CD4-positive, alpha-beta T cell (primary cell): ENCODE measurements around the gene SEC24D. TPM values are rescaled to one million over a fixed set of nuclear protein-coding genes. Genes with fewer than 3 reads are reported as not detected.
"Not testable (repeated sequence)": the region's sequence is repeated elsewhere in the genome, so short reads cannot be mapped to it uniquely, and the experiment has no call there.

Experiments used
- ATAC-seq: fragments of 200-7000 bp; cut with Tn5 transposase; one replicate; pipeline ENCODE4 v1.10.0; 2022; ENCODE audit warnings: mild to moderate bottlenecking; ENCODE audit not compliant: poor library complexity
- CTCF ChIA-PET: fragments of 350-600 bp; sonication (Branson Sonifier 250); formaldehyde crosslinking; loops from one replicate; lab custom pipeline; 2021; ENCODE audit warnings: antibody characterized with exemption, inconsistent platforms; lab: Charles Lee
- POLR2A ChIA-PET: fragments of 350-600 bp; sonication (Branson Sonifier 250); formaldehyde crosslinking; loops from one replicate; lab custom pipeline; 2021; ENCODE audit warnings: antibody characterized with exemption, inconsistent platforms; lab: Charles Lee
- DNase-seq, 14 experiments: peaks; one replicate each; pipeline ENCODE4 v3.0.0-alpha.2; 2013 to 2020; ENCODE audit warnings: mixed read lengths in 2 of 14
- H3K27ac ChIP-seq, 2 donors: one replicate each; pipeline versions ENCODE4 v1.5.1 to v1.7.0; 2013; ENCODE audit warnings: low read length in 2 of 2, low read depth in 1 of 2, mild to moderate bottlenecking in 1 of 2
- H3K27me3 ChIP-seq, 2 experiments: 1 replicate in 1 of 2; 2 replicates in 1 of 2; pipeline versions ENCODE4 v1.6.1 to v1.7.0; 2013; ENCODE audit warnings: low read length in 2 of 2, control low read depth in 1 of 2, mild to moderate bottlenecking in 1 of 2, moderate library complexity in 1 of 2; ENCODE audit not compliant: insufficient read depth in 2 of 2, control insufficient read depth in 1 of 2
- H3K36me3 ChIP-seq: one replicate; pipeline ENCODE4 v1.6.1; 2013; ENCODE audit warnings: low read length, control low read depth; ENCODE audit not compliant: insufficient read depth
- H3K4me1 ChIP-seq: one replicate; pipeline ENCODE4 v1.6.1; 2013; ENCODE audit warnings: low read length, control low read depth; ENCODE audit not compliant: insufficient read depth
- H3K4me3 ChIP-seq: one replicate; pipeline ENCODE4 v1.5.1; 2013; ENCODE audit warnings: mild to moderate bottlenecking, low read length, moderate library complexity
- H3K9me3 ChIP-seq, 2 experiments: 1 replicate in 1 of 2; 2 replicates in 1 of 2; pipeline versions ENCODE4 v1.6.1 to v1.7.0; 2013; ENCODE audit warnings: low read length in 2 of 2, mild to moderate bottlenecking in 2 of 2, control low read depth in 1 of 2, moderate library complexity in 1 of 2; ENCODE audit not compliant: control insufficient read depth in 1 of 2, insufficient read depth in 1 of 2
- H3K27ac Mint-ChIP-seq: one replicate; pipeline ENCODE4 v1.8.0; 2020; ENCODE audit warnings: mixed read lengths
- H3K27me3 Mint-ChIP-seq: one replicate; pipeline ENCODE4 v1.8.0; 2021; ENCODE audit warnings: mixed read lengths
- H3K36me3 Mint-ChIP-seq: one replicate; pipeline ENCODE4 v1.8.0; 2021; ENCODE audit warnings: low read depth, mixed read lengths
- H3K4me1 Mint-ChIP-seq: one replicate; pipeline ENCODE4 v1.8.0; 2021; ENCODE audit warnings: low read depth, mixed read lengths
- H3K4me3 Mint-ChIP-seq: one replicate; pipeline ENCODE4 v1.8.0; 2020; ENCODE audit warnings: mild to moderate bottlenecking, mixed read lengths
- H3K9me3 Mint-ChIP-seq: one replicate; pipeline ENCODE4 v1.8.0; 2020; ENCODE audit warnings: mixed read lengths
- intact Hi-C, 2 experiments: fragments of 100-400 bp; cut with DNase I in 1 of 2; cut with micrococcal nuclease in 1 of 2; formaldehyde crosslinking; loops; one replicate each; pipeline versions ENCODE4 v1.15.1 to v1.9.0; 2023 to 2025; cut with DNase I, micrococcal nuclease
- total RNA-seq, 174 experiments: library from RNA in 2 of 174; stranded (reverse) in 2 of 174; gene quantifications; one replicate each; pipeline ENCODE4 v1.2.3 and lab custom pipeline; 2021 to 2026
- TF ChIP-seq, protein P1 (sequence below): fragments of 200-600 bp; IDR thresholded peaks from one replicate; pipeline ENCODE4 v1.8.0; 2022; ENCODE audit warnings: antibody characterized with exemption, mild to moderate bottlenecking

SEC24D gene
- total RNA-seq, 2 experiments from 2014 or later = 13.9 to 14.8 TPM

DNA sequence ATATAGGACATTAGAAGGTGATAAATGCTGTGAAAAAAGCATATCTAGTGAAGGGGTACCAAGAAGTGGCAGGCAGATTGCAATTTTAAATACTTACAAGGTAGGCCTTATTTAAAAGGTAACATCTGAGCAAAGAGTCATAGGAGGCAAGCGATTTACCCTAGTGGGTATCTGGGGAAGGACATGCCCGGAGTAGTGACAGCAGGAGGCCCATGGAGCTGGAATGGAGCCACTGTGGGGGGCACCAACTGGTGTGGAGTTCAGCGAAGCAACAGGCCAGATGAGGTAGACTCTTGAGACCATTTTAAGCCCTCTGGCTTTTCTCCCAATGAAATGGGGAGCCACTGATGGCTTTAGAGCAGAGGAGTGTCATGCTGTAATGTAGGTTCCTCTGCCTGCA, 37.3 kb downstream of the SEC24D start:
- no peak overlapping the region for H3K4me3 Mint-ChIP-seq
- CTCF ChIA-PET = no interaction called here
- H3K27me3 Mint-ChIP-seq = no peaks in the 10 kb centered on the region
- no peak overlapping the region for H3K4me3 ChIP-seq
- H3K36me3 Mint-ChIP-seq = peaks cover 86% of the 10 kb centered on the region
- H3K4me1 Mint-ChIP-seq = no peaks in the 10 kb centered on the region
- no peak overlapping the region for H3K27ac ChIP-seq
- TF ChIP-seq, protein P1, sequence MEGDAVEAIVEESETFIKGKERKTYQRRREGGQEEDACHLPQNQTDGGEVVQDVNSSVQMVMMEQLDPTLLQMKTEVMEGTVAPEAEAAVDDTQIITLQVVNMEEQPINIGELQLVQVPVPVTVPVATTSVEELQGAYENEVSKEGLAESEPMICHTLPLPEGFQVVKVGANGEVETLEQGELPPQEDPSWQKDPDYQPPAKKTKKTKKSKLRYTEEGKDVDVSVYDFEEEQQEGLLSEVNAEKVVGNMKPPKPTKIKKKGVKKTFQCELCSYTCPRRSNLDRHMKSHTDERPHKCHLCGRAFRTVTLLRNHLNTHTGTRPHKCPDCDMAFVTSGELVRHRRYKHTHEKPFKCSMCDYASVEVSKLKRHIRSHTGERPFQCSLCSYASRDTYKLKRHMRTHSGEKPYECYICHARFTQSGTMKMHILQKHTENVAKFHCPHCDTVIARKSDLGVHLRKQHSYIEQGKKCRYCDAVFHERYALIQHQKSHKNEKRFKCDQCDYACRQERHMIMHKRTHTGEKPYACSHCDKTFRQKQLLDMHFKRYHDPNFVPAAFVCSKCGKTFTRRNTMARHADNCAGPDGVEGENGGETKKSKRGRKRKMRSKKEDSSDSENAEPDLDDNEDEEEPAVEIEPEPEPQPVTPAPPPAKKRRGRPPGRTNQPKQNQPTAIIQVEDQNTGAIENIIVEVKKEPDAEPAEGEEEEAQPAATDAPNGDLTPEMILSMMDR = no peak
- H3K9me3 ChIP-seq = no peaks in the 10 kb centered on the region
- H3K9me3 Mint-ChIP-seq = no peaks in the 10 kb centered on the region
- H3K27me3 ChIP-seq = no peaks in the 10 kb centered on the region
- intact Hi-C loops = no loop called here
- H3K4me1 ChIP-seq = no peaks in the 10 kb centered on the region
- H3K27ac Mint-ChIP-seq = no peak overlapping the region
- H3K36me3 ChIP-seq = peaks cover 73% of the 10 kb centered on the region
- ATAC-seq = no peak
- POLR2A ChIA-PET = no interaction called here
- no peak for DNase-seq

DNA sequence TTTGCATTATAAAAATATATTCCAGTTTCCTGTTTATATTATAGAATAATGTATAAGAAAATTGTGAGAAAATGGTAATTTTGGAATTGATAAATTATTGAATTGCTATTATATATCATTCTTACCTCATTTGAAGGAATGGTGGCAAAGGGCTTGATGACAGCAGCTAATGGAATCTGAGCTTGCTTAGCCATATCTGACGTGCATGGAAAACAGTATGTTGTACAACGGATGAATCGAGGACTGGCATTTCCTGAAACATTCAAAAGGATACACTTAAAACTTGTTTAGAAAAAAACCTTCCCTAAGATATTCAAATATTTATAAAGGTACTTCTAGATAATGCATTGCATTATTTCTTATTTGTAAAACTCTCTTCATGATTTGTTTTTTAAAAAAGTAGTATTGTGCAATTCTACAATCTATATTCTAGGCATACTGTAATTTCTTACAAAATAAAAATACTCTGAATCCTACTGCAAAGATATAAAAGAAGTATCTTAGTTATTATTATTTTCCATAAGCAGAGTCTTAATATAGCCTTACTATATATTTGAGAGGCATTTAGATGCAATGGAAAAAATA, 38.3 kb downstream of the SEC24D start:
- DNase-seq = no peak
- no peak overlapping the region for H3K4me3 ChIP-seq
- no peak overlapping the region for H3K27ac Mint-ChIP-seq
- H3K36me3 Mint-ChIP-seq = peaks cover 85% of the 10 kb centered on the region
- H3K27me3 Mint-ChIP-seq = no peaks in the 10 kb centered on the region
- peaks cover 71% of the 10 kb centered on the region for H3K36me3 ChIP-seq
- H3K9me3 ChIP-seq = no peaks in the 10 kb centered on the region
- intact Hi-C loops = no loop called here
- ATAC-seq = no peak
- H3K9me3 Mint-ChIP-seq = no peaks in the 10 kb centered on the region
- H3K27ac ChIP-seq = no peak overlapping the region
- POLR2A ChIA-PET = no interaction called here
- CTCF ChIA-PET = no interaction called here
- H3K27me3 ChIP-seq = no peaks in the 10 kb centered on the region
- TF ChIP-seq, protein P1 = no peak
- H3K4me1 ChIP-seq = no peaks in the 10 kb centered on the region
- no peaks in the 10 kb centered on the region for H3K4me1 Mint-ChIP-seq
- no peak overlapping the region for H3K4me3 Mint-ChIP-seq

DNA sequence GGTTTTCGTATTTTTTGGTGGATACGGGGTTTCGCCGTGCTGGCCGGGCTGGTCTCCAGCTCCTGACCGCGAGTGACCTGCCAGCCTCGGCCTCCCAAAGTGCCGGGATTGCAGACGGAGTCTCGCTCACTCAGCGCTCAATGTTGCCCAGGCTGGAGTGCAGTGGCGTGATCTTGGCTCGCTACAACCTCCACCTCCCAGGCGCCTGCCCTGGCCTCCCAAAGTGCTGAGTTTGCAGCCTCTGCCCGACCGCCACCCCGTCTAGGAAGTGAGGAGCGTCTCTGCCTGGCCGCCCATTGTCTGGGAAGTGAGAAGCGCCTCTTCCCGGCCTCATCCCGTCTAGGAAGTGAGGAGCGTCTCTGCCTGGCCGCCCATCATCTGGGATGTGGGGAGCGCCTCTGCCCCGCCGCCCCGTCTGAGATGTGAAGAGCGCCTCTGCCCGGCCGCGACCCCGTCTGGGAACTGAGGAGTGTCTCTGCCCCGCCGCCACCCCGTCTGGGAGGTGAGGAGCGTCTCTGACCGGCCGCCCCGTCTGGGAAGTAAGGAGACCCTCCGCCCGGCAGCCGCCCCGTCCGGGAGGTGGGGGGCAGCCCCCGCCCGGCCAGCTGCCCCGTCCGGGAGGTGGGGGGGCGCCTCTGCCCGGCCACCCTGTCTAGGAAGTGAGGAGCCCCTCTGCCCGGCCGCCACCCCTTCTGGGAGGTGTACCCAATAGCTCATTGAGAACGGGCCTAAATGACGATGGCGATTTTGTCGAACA, 44.1 kb downstream of the SEC24D start:
- DNase-seq, H3K4me1 ChIP-seq, H3K27me3 ChIP-seq, H3K4me1 Mint-ChIP-seq, H3K9me3 Mint-ChIP-seq, H3K9me3 ChIP-seq, H3K27ac Mint-ChIP-seq, intact Hi-C loops, POLR2A ChIA-PET, ATAC-seq, CTCF ChIA-PET, H3K27me3 Mint-ChIP-seq, H3K4me3 ChIP-seq, H3K4me3 Mint-ChIP-seq, H3K27ac ChIP-seq: not testable (repeated sequence)
- H3K36me3 Mint-ChIP-seq = peaks cover 46% of the 10 kb centered on the region
- H3K36me3 ChIP-seq = peaks cover 35% of the 10 kb centered on the region
